GM12878 (cell line): Measurements from ENCODE around the gene CCL4L2. TPM values are rescaled to one million over a fixed set of nuclear protein-coding genes. Genes with fewer than 3 reads are reported as not detected.
"Not testable (repeated sequence)": the region's sequence is repeated elsewhere in the genome, so short reads cannot be mapped to it uniquely, and the experiment has no call there.

Experiments used
- ATAC-seq: fragments of 200-7000 bp; cut with Tn5 transposase; 3 replicates; pipeline ENCODE4 v1.9.1; 2020; ENCODE audit warnings: mild to moderate bottlenecking, moderate library complexity
- BruUV-seq: library from RNA; stranded (reverse); fragments of 400-500 nt; replicated peaks from 2 replicates; lab custom pipeline; 2021; lab: Mats Ljungman, UMichigan
- CTCF ChIA-PET: fragments of 300-600 bp; sonication (Branson Sonifier 250); formaldehyde crosslinking; extraction: SDS; loops from one replicate; lab custom pipeline; 2021; ENCODE audit warnings: inconsistent platforms; lab: Yijun Ruan, JAX
- POLR2A ChIA-PET: fragments of 350-600 bp; formaldehyde crosslinking; extraction: SDS; loops from one replicate; lab custom pipeline; 2021; ENCODE audit warnings: inconsistent platforms; lab: Charles Lee
- RAD21 ChIA-PET: fragments of 300-600 bp; sonication (Branson Sonifier 250); formaldehyde crosslinking; loops from one replicate; lab custom pipeline; 2023; ENCODE audit warnings: antibody characterized with exemption; ENCODE audit not compliant: unreplicated experiment; lab: Charles Lee
- SMC1A ChIA-PET: fragments of 300-600 bp; sonication (Branson Sonifier 250); formaldehyde crosslinking; loops from one replicate; lab custom pipeline; 2023; ENCODE audit not compliant: unreplicated experiment, uncharacterized antibody; lab: Charles Lee
- DNase-seq: peaks from one replicate; pipeline ENCODE4 v3.0.0-alpha.2; 2011; ENCODE audit warnings: low read depth, low spot score
- FAIRE-seq: peaks from 3 replicates; lab custom pipeline; 2011; peaks lifted over from hg19 to GRCh38; lab: Jason Lieb, UNC
- H2AFZ ChIP-seq: 2 replicates; pipeline ENCODE4 v1.6.0; 2011; ENCODE audit warnings: low read depth, low read length, control low read depth; ENCODE audit not compliant: control insufficient read depth
- H3K27ac ChIP-seq: 2 replicates; pipeline ENCODE4 v1.5.1; 2011; ENCODE audit warnings: control low read depth; ENCODE audit not compliant: control insufficient read depth, insufficient read depth
- H3K27me3 ChIP-seq, 2 experiments: replicated peaks in 1 of 2; 2 replicates each; pipeline versions ENCODE4 v1.6.0 to v1.6.1; 2011; ENCODE audit warnings: low read length in 1 of 2; ENCODE audit not compliant: control insufficient read depth in 2 of 2, insufficient read depth in 2 of 2
- H3K36me3 ChIP-seq, 2 experiments: 2 replicates each; pipeline ENCODE4 v1.5.1; 2011; ENCODE audit warnings: low read length in 1 of 2; ENCODE audit not compliant: control insufficient read depth in 2 of 2, insufficient read depth in 2 of 2
- H3K4me1 ChIP-seq: 2 replicates; pipeline ENCODE4 v1.6.1; 2011; ENCODE audit warnings: mild to moderate bottlenecking, low read length, moderate library complexity, mixed read lengths; ENCODE audit not compliant: control insufficient read depth, insufficient read depth
- H3K4me2 ChIP-seq: 2 replicates; pipeline ENCODE4 v1.6.0; 2011; ENCODE audit warnings: control low read depth; ENCODE audit not compliant: control insufficient read depth, insufficient read depth
- H3K4me3 ChIP-seq: fragments of 200-600 bp; sonication (generic); 2 replicates; pipeline ENCODE4 v1.5.1; 2016
- H3K79me2 ChIP-seq: 2 replicates; pipeline ENCODE4 v1.6.0; 2011; ENCODE audit warnings: low read length; ENCODE audit not compliant: control insufficient read depth, insufficient read depth
- H3K9ac ChIP-seq: 2 replicates; pipeline ENCODE4 v1.8.0; 2011; ENCODE audit warnings: low read length, control low read depth, mixed read lengths; ENCODE audit not compliant: control insufficient read depth, insufficient read depth
- H3K9me3 ChIP-seq: replicated peaks from 3 replicates; pipeline ENCODE4 v1.5.1; 2011; ENCODE audit warnings: mild to moderate bottlenecking, low read length; ENCODE audit not compliant: control insufficient read depth, insufficient read depth
- H4K20me1 ChIP-seq: 2 replicates; pipeline ENCODE4 v1.6.0; 2011; ENCODE audit not compliant: control insufficient read depth, insufficient read depth
- DPF2 ChIP-seq: fragments of 450-650 bp; IDR thresholded peaks from 2 replicates; pipeline ENCODE4 v1.6.1; 2017; ENCODE audit warnings: mild to moderate bottlenecking
- E2F4 ChIP-seq: IDR thresholded peaks from 2 replicates; pipeline ENCODE4 v1.6.1; 2012; ENCODE audit warnings: low read depth, low read length, improper control_type of control experiment
- EP300 ChIP-seq, 2 experiments: fragments of 150-350 bp in 1 of 2; IDR thresholded peaks; 2 replicates each; pipeline ENCODE4 v1.6.1; 2011 to 2012; ENCODE audit warnings: low read depth in 2 of 2, low read length in 2 of 2, borderline replicate concordance in 1 of 2, improper control_type of control experiment in 1 of 2, inconsistent platforms in 1 of 2; ENCODE audit not compliant: control insufficient read depth in 1 of 2
- NFIC ChIP-seq: IDR thresholded peaks from 2 replicates; pipeline ENCODE4 v1.6.1; 2012; ENCODE audit warnings: low read depth, mild to moderate bottlenecking, inconsistent platforms, low read length, moderate library complexity
- NRF1 ChIP-seq: conservative IDR thresholded peaks from 2 replicates; pipeline ENCODE4 v1.6.1; 2011; ENCODE audit warnings: mild to moderate bottlenecking, low read depth, low read length, improper control_type of control experiment
- PAX8 ChIP-seq: fragments of 450-650 bp; IDR thresholded peaks from 2 replicates; pipeline ENCODE4 v1.6.1; 2017; ENCODE audit warnings: mild to moderate bottlenecking, moderate library complexity
- RUNX3 ChIP-seq: IDR thresholded peaks from 2 replicates; pipeline ENCODE4 v1.6.1; 2012; ENCODE audit warnings: low read length, inconsistent platforms
- TCF12 ChIP-seq: IDR thresholded peaks from 2 replicates; pipeline ENCODE4 v1.6.1; 2011; ENCODE audit warnings: low read depth, mild to moderate bottlenecking, low read length
- WGBS: methylation state at CpG from one replicate; pipeline ENCODE4 v1.1.6; 2016; ENCODE audit warnings: low lambda C conversion rate; ENCODE audit not compliant: insufficient replicate concordance, insufficient coverage; ENCODE audit errors: missing lambda C conversion rate; 5-methylcytosine and 5-hydroxymethylcytosine counted together
- in situ Hi-C: fragments of 300-500 bp; cut with MboI; formaldehyde crosslinking; loops from 9 replicates; pipeline ENCODE4 v1.14.3; 2018; ENCODE audit warnings: mixed read lengths
- intact Hi-C: fragments of 100-400 bp; cut with micrococcal nuclease; formaldehyde crosslinking; loops from one replicate; pipeline ENCODE4 v1.14.2; 2022; ENCODE audit not compliant: unreplicated experiment
- polyA plus RNA-seq, 11 experiments: library from polyadenylated mRNA; depleted of rRNA in 4 of 11; unstranded in 6 of 11; stranded (reverse) in 5 of 11; fragments of >200 nt; fragmentation: Nextera tagmentation in 4 of 11; fragmentation: Illumina TruSeq in 1 of 11; extraction: Ambion mirVana in 4 of 11; extraction: Trizol in 1 of 11; gene quantifications; 1 replicate in 1 of 11; 2 replicates in 10 of 11; pipeline versions ENCODE4 v1.2.1 to v1.2.3, GENCODE V29; 2011 to 2016; ENCODE audit warnings: inconsistent platforms in 2 of 11, missing spikeins in 2 of 11, low read depth in 1 of 11
- total RNA-seq, 4 experiments: library from RNA; depleted of rRNA in 3 of 4; stranded (reverse); fragments of >200 nt in 3 of 4; fragmentation: Illumina TruSeq in 1 of 4; extraction: Trizol in 1 of 4; gene quantifications; 2 replicates each; pipeline versions ENCODE4 v1.2.1 to v1.2.3, GENCODE V29; 2013 to 2021

CCL4L2 gene
- total and polyA plus RNA-seq, 10 of the 15 experiments (the other 5 are each of a cell fraction or from before 2014, with no cell fraction given) = 2.3 to 275 (median 14.5) TPM

- no peak for TF ChIP-seq E2F4
- TF ChIP-seq RUNX3 = peak; percentile 75
- 0 out of 2 replicates have a peak, but pooled peaks have one; percentile 24 for TF ChIP-seq TCF12
- no peak for TF ChIP-seq NRF1
- peak; percentile 11 to 62; a peak in 1 of 4 replicates for TF ChIP-seq EP300 (IDR thresholded peaks at IDR 0.05; ENCODE audit: borderline replicate concordance in 1 of 2, control insufficient read depth in 1 of 2, low read depth in 2 of 2, low read length in 2 of 2)
- TF ChIP-seq DPF2 = no peak
- TF ChIP-seq NFIC = 0 out of 2 replicates have a peak, but pooled peaks have one; percentile 35
- no peak for TF ChIP-seq PAX8
Measured at GRCh38 chr17:36188891-36189306, 22.0 kb upstream of the CCL4L2 start (continued).

GRCh38 chr17:36189993-36190392 lies 20.9 kb upstream of the CCL4L2 start:
- H4K20me1 ChIP-seq, H3K4me3 ChIP-seq, RAD21 ChIA-PET, H3K27me3 ChIP-seq, H3K36me3 ChIP-seq, in situ Hi-C loops, H2AFZ ChIP-seq, H3K27ac ChIP-seq, H3K4me1 ChIP-seq, POLR2A ChIA-PET, CTCF ChIA-PET, ATAC-seq, FAIRE-seq, H3K9me3 ChIP-seq, H3K79me2 ChIP-seq, H3K4me2 ChIP-seq, SMC1A ChIA-PET, DNase-seq, intact Hi-C loops, BruUV-seq, H3K9ac ChIP-seq: not testable (repeated sequence)
- 74% methylated on average over 5 of the region's 5 CpGs for WGBS

- CTCF ChIA-PET = not testable (repeated sequence)
Measured at GRCh38 chr17:36190549-36191330, 20.1 kb upstream of the CCL4L2 start.

More at GRCh38 chr17:36190549-36191330, 20.1 kb upstream of the CCL4L2 start:
- BruUV-seq, H4K20me1 ChIP-seq, H3K36me3 ChIP-seq, in situ Hi-C loops, H3K27ac ChIP-seq, RAD21 ChIA-PET, H3K9ac ChIP-seq, ATAC-seq, intact Hi-C loops, H3K27me3 ChIP-seq, H2AFZ ChIP-seq, SMC1A ChIA-PET, H3K4me3 ChIP-seq, DNase-seq, POLR2A ChIA-PET, FAIRE-seq, H3K9me3 ChIP-seq, H3K79me2 ChIP-seq, H3K4me2 ChIP-seq: not testable (repeated sequence)
- WGBS = 79% methylated on average over 9 of the region's 9 CpGs
- peaks cover 10% of the 10 kb centered on the region for H3K4me1 ChIP-seq
